OCI-LY1 (cell line): ENCODE results near the gene CNTROB.

Experiments used
- H2AFZ ChIP-seq: fragments of 200-600 bp; sonication (generic), shearing (Covaris generic); 2 replicates; pipeline ENCODE4 v1.6.0; 2014; ENCODE audit warnings: antibody characterized with exemption, mild to moderate bottlenecking, low read length
- H3F3A ChIP-seq: fragments of 200-600 bp; sonication (generic), shearing (Covaris generic); 2 replicates; pipeline ENCODE4 v1.6.0; 2014; ENCODE audit warnings: mild to moderate bottlenecking, antibody characterized with exemption, low read length, moderate library complexity; ENCODE audit not compliant: insufficient read depth
- H3K27ac ChIP-seq: fragments of 200-600 bp; sonication (generic); 2 replicates; pipeline ENCODE4 v1.5.1; 2014; ENCODE audit warnings: low read length, mixed run types, mild to moderate bottlenecking, low read depth; ENCODE audit not compliant: poor library complexity, severe bottlenecking
- H3K27me3 ChIP-seq: fragments of 200-600 bp; sonication (generic); 2 replicates; pipeline ENCODE4 v1.6.0; 2014; ENCODE audit warnings: antibody characterized with exemption, mild to moderate bottlenecking, low read length, moderate library complexity; ENCODE audit not compliant: insufficient read depth
- H3K36me3 ChIP-seq: fragments of 200-600 bp; sonication (generic); 2 replicates; pipeline ENCODE4 v1.6.1; 2014; ENCODE audit warnings: mild to moderate bottlenecking, antibody characterized with exemption, low read length, moderate library complexity, mixed read lengths; ENCODE audit not compliant: insufficient read depth
- H3K4me1 ChIP-seq: fragments of 200-600 bp; sonication (generic); 2 replicates; pipeline ENCODE4 v1.5.1; 2014; ENCODE audit warnings: mild to moderate bottlenecking, low read length, moderate library complexity; ENCODE audit not compliant: insufficient read depth, severe bottlenecking
- H3K4me2 ChIP-seq: fragments of 200-600 bp; sonication (generic), shearing (Covaris generic); 2 replicates; pipeline ENCODE4 v1.6.1; 2014; ENCODE audit warnings: low read length
- H3K4me3 ChIP-seq: fragments of 200-600 bp; sonication (generic); 2 replicates; pipeline ENCODE4 v1.5.1; 2014; ENCODE audit warnings: low read length, low read depth, mild to moderate bottlenecking, mixed read lengths; ENCODE audit not compliant: poor library complexity, severe bottlenecking
- H3K79me2 ChIP-seq: fragments of 200-600 bp; shearing (Covaris generic); 2 replicates; pipeline ENCODE4 v1.6.1; 2016; ENCODE audit warnings: mixed run types, low read length, mixed read lengths; ENCODE audit not compliant: insufficient read depth
- H3K9ac ChIP-seq: fragments of 200-600 bp; sonication (generic), shearing (Covaris generic); 2 replicates; pipeline ENCODE4 v1.6.1; 2014; ENCODE audit warnings: mild to moderate bottlenecking, low read length, mixed read lengths
- H3K9me2 ChIP-seq: fragments of 200-600 bp; sonication (generic), shearing (Covaris generic); 2 replicates; pipeline ENCODE4 v1.6.1; 2014; ENCODE audit warnings: low read depth, mild to moderate bottlenecking, low read length, mixed read lengths
- H3K9me3 ChIP-seq: fragments of 200-600 bp; shearing (Covaris generic); 2 replicates; pipeline ENCODE4 v1.6.1; 2014; ENCODE audit warnings: low read length, mixed read lengths
- H4K20me1 ChIP-seq: fragments of 200-600 bp; sonication (generic), shearing (Covaris generic); 2 replicates; pipeline ENCODE4 v1.6.0; 2016; ENCODE audit warnings: mild to moderate bottlenecking, low read length; ENCODE audit not compliant: insufficient read depth
- CTCF ChIP-seq: fragments of 200-600 bp; sonication (generic), shearing (Covaris generic); IDR thresholded peaks from 2 replicates; pipeline ENCODE4 v1.5.1; 2017; ENCODE audit warnings: mild to moderate bottlenecking, antibody characterized with exemption, low read length, moderate library complexity, mixed read lengths
- EZH2 ChIP-seq: fragments of 200-600 bp; sonication (generic), shearing (Covaris generic); IDR thresholded peaks from 2 replicates; pipeline ENCODE4 v1.8.0; 2017; ENCODE audit warnings: borderline replicate concordance, mixed run types, mild to moderate bottlenecking, antibody characterized with exemption, low read length, moderate library complexity, mixed read lengths

The CNTROB gene

GRCh38 chr17:7935859-7936258, 3.9 kb downstream of the CNTROB start:
- H3K36me3 ChIP-seq, result peaks cover 51% of the 10 kb centered on the region

GRCh38 chr17:7940034-7940433, 8.0 kb downstream of the CNTROB start:
- no peaks in the 10 kb centered on the region for H4K20me1 ChIP-seq
- peaks cover 85% of the 10 kb centered on the region for H3K36me3 ChIP-seq
- H3K9me2 ChIP-seq, result no peaks in the 10 kb centered on the region
- no peaks in the 10 kb centered on the region for H3K4me1 ChIP-seq
- H2AFZ ChIP-seq, result no peak overlapping the region
- no peaks in the 10 kb centered on the region for H3F3A ChIP-seq
- H3K9ac ChIP-seq, result no peak overlapping the region
- no peak overlapping the region for H3K27ac ChIP-seq
- H3K4me2 ChIP-seq, result no peak overlapping the region
- no peaks in the 10 kb centered on the region for H3K79me2 ChIP-seq
- no peaks in the 10 kb centered on the region for H3K27me3 ChIP-seq
- H3K4me3 ChIP-seq, result no peak overlapping the region
- no peak for TF ChIP-seq CTCF
- no peaks in the 10 kb centered on the region for H3K9me3 ChIP-seq

More at GRCh38 chr17:7935859-7936258, 3.9 kb downstream of the CNTROB start:
- H3K4me1 ChIP-seq, result peaks cover 28% of the 10 kb centered on the region
- H3K9ac ChIP-seq, result no peak overlapping the region
- H2AFZ ChIP-seq, result no peak overlapping the region
- no peaks in the 10 kb centered on the region for H3K9me3 ChIP-seq
- H3F3A ChIP-seq, result no peaks in the 10 kb centered on the region
- H3K27ac ChIP-seq, result no peak overlapping the region
- TF ChIP-seq EZH2, result no peak
- TF ChIP-seq CTCF, result no peak
- no peaks in the 10 kb centered on the region for H4K20me1 ChIP-seq
- no peak overlapping the region for H3K4me2 ChIP-seq
- H3K27me3 ChIP-seq, result no peaks in the 10 kb centered on the region
- H3K79me2 ChIP-seq, result 0 out of 2 replicates have a peak, but pooled peaks cover 4% of the 10 kb centered on the region
- no peaks in the 10 kb centered on the region for H3K9me2 ChIP-seq
- no peak overlapping the region for H3K4me3 ChIP-seq

- Histone ChIP-seq H3K4me1 (no peaks in the 10 kb centered on the region), H2AFZ (no peak overlapping the region), H3F3A (no peaks in the 10 kb centered on the region), H3K4me2 (no peak overlapping the region), H3K9ac (no peak overlapping the region), H3K27me3 (no peaks in the 10 kb centered on the region), H4K20me1 (no peaks in the 10 kb centered on the region), H3K79me2 (no peaks in the 10 kb centered on the region), H3K4me3 (no peak overlapping the region), H3K36me3 (peaks cover 85% of the 10 kb centered on the region), H3K9me2 (no peaks in the 10 kb centered on the region), H3K9me3 (no peaks in the 10 kb centered on the region), H3K27ac (no peak overlapping the region)
- TF ChIP-seq EZH2, result no peak
- no peak for TF ChIP-seq CTCF
Measured at GRCh38 chr17:7940743-7941142, 8.7 kb downstream of the CNTROB start.
